CD4-positive, alpha-beta T cell treated with Interleukin-2 at 100 ng/mL for 4 hours (primary cell): Measurements from ENCODE around the gene SIGLEC11.
"Not testable (repeated sequence)": the region's sequence is repeated elsewhere in the genome, so short reads cannot be mapped to it uniquely, and the experiment has no call there.

Source experiments
- DNase-seq: peaks from one replicate; pipeline ENCODE4 v3.0.0-alpha.2; 2020; ENCODE audit warnings: low spot score

The SIGLEC11 gene, protein sequence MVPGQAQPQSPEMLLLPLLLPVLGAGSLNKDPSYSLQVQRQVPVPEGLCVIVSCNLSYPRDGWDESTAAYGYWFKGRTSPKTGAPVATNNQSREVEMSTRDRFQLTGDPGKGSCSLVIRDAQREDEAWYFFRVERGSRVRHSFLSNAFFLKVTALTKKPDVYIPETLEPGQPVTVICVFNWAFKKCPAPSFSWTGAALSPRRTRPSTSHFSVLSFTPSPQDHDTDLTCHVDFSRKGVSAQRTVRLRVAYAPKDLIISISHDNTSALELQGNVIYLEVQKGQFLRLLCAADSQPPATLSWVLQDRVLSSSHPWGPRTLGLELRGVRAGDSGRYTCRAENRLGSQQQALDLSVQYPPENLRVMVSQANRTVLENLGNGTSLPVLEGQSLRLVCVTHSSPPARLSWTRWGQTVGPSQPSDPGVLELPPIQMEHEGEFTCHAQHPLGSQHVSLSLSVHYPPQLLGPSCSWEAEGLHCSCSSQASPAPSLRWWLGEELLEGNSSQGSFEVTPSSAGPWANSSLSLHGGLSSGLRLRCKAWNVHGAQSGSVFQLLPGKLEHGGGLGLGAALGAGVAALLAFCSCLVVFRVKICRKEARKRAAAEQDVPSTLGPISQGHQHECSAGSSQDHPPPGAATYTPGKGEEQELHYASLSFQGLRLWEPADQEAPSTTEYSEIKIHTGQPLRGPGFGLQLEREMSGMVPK

DNA sequence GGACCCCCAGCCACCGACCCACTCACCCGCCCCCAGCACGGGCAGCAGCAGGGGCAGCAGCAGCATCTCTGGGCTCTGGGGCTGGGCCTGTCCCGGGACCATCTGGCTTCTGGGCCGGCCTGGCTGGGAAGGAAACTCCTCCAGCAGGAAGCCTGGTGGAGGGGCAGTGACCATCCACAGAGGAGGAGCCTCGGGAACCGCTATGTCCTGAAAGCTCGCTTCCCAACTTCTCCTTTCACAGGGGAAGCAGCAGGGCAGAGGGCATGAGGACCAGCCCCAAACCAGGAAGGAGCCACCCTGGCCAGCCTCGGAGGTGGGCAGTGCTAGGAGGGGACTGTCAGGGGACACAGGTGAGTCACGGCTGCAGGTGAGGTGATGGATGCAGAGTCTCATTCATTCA lies at the start of gene SIGLEC11:
TSS of gene SIGLEC11 (minus strand) at position 193 of the 400 bp plus-strand sequence. CDS start at position 102, 91 bp downstream.
- DNase-seq = not testable (repeated sequence)

- DNase-seq = no peak
Measured at GRCh38 chr19:50008532-50008931, 47.6 kb upstream of the SIGLEC11 start.

DNA sequence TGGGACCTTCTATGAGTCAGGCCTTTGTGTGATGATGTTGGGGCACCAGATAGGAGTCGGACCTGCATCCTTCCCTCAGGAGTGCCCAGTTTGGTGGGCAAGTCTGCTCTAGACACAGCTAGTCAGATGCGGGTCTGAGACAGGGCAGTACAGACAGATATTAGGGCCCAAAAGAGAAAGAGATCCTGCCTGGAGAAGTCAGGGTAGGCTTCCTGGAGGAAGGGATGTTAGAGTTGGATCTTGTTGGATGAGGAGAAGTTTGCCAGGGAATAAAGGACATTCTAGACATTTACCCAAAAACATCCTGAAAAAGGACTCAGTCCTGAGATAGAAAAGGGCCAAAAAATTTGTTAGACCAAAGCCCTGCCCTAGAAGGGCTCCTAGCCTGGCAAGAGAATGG lies 47.0 kb upstream of the SIGLEC11 start:
- DNase-seq = no peak

- no peak for DNase-seq
Measured at GRCh38 chr19:50007170-50007569, 46.2 kb upstream of the SIGLEC11 start.

DNA sequence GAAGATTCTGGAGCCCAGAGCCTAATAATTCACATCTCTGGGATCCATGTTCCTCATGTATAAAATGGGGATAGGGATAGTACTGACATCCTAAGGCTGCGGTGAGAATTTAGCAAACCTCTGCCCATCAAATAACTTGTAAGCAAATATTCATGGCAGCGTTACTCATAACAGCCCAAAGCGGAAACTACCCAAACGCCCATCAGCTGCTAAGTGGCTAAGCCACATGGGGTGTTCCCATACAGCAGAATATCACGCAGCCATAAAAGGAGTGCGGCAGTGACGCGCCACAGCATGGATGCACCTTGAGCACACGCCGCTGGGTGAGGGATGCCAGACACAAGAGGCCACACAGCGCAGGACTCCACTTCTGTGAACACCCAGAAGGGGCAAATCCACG lies 44.5 kb upstream of the SIGLEC11 start:
- no peak for DNase-seq

- DNase-seq = peak; percentile 46
Measured at GRCh38 chr19:50003810-50004419, 42.9 kb upstream of the SIGLEC11 start.

- no peak for DNase-seq
Measured at GRCh38 chr19:50003254-50003788, 42.3 kb upstream of the SIGLEC11 start.

- DNase-seq = no peak
Measured at GRCh38 chr19:50002386-50002960, 41.5 kb upstream of the SIGLEC11 start.

DNA sequence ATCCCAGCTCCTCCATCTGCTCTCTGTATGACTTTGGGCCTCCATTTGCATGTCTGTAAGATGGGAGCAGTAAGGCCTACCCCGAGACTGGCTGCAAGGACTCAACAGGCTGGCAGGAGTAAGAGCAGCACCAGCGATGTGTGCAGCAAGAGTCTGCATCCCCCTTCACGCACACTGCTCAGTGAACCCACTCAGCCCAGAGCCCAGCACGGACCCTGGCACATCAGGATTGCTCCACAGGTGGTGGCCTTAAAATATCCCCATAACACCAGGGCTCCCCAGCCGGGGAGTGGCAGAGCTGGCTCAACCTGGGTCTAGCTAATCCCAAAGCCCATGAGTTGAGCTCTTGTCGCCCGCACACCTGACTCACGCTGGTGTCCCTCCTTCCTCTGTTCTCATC lies 40.8 kb upstream of the SIGLEC11 start:
- no peak for DNase-seq

DNA sequence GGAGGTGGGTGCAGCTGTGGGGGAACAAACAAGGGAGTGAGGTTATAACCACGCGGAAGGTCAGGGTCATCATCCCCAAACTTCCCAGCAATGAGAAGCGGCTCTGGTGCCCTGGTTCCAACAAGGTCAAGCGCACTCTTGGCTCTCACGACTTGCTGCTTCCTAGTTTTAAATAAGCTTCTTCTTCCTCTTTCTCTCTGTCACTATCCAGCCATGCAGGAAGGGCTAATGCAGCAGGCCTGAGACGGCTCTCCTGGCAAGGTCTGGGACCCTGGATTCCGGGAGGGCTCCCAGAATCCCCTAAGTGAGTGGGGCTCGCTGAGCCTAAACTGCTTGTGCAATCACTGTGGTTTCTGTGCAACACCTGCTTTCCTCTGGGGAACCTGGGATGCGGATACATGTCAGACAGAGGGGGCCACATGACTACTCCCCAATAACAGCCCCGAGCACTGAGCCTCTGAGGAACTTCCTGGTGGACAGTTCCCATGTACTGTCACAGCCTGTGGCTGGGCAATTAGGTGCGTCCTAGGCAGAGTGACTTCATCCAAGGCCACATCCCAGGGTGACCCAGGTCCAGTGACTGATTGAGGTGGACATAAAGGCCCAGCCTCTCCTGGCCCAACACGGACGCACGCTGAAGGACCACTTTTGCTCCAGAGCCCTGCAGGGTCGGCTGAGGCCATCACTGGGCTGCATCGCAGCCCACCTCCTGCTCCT lies 40.0 kb upstream of the SIGLEC11 start:
- DNase-seq = no peak

- DNase-seq = no peak
Measured at GRCh38 chr19:50000038-50000840, 39.3 kb upstream of the SIGLEC11 start.

DNA sequence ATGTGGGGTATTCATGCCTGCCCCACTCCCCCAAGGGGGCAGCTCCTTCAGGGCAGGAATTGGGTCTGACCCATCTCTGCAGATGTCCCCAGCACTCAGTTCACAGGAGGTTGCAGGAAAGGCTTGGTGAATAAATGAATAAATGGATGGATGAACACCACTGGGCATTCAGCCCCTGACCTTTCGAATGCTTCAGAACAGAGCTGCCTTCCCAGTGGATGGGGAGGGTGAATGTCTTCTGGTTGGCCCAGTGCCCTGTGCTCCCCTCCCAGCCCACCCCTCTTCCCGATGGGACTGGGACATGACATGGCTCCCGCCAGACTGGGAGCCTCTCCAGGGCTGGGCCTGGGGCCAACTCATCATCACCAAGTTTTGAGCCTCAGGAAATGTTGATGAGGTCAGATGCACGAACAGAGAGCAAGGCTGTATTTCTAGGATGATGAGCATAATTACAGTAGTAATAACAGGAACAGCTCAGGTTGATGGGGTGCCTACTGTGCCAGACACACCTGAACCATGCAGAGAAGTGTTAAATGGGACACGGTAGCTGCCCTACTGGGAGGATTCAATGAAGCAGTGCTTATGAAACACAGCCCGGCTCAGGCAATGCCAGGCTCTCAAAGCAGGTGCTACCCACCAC lies 38.5 kb upstream of the SIGLEC11 start:
- DNase-seq = no peak

- DNase-seq = peak; percentile 15
Measured at GRCh38 chr19:49997709-49998108, 36.7 kb upstream of the SIGLEC11 start.

GRCh38 chr19:49988433-49988832 lies 27.5 kb upstream of the SIGLEC11 start:
- no peak for DNase-seq

DNA sequence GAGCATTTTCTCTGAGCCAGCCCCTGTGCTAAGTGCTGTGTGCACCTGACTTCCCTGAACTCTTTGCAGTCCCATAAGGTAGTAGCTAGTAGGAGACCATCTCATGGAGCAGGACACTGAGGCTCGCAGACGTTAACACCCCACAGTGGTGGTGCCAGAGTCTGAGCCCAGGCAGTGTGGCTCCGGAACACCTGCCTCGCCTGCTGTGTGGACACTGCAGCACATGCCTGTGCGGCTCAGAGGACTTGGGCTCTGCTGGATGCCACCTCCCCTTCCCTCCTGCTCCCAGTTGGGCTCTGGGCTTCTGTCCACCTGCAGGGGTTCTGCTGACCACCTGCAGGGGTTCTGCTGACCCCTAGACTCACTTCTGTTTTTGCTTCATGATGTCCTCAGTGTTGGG lies 27.0 kb upstream of the SIGLEC11 start:
- no peak for DNase-seq

GRCh38 chr19:49987159-49987698 lies 26.3 kb upstream of the SIGLEC11 start:
- peak; percentile 76 for DNase-seq

DNA sequence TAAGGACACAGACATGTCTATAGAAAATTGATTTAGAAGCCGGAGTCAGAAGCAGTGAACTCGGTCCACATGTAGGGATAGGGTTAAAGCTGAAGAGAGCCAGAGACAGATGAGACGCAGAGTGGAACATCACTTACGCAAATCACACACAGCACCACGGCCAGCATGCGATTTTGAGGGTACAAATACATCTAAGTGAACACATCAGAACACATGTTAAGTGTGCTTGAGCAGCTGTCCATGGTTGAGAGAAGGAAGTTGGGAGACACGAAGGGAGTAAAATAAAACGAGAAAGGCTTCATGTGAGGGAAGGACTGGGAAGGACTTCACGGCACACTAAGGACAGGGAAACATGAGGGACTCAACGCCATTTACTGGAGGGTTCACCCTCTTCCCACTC lies 25.4 kb upstream of the SIGLEC11 start:
- no peak for DNase-seq

- DNase-seq = no peak
Measured at GRCh38 chr19:49985871-49986270, 24.9 kb upstream of the SIGLEC11 start.

DNA sequence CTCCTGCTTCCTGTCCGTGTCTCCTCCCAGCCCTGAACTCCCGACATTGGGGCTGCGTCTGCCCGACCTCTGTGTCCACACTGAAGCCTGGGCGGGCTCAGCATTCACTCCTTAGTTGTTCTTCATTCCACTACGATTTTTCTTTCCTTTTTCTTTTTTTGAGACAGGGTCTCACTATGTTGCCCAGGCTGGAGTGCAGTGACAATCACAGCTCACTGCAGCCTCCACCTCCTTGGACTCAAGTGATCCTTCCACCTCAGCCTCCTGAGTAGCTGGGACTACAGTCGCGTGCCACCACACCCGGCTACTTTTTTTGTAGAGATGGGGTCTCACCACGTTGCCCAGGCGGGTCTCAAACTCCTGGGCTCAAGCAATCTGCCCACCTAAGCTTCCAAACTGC lies 23.5 kb upstream of the SIGLEC11 start:
- DNase-seq = no peak

DNA sequence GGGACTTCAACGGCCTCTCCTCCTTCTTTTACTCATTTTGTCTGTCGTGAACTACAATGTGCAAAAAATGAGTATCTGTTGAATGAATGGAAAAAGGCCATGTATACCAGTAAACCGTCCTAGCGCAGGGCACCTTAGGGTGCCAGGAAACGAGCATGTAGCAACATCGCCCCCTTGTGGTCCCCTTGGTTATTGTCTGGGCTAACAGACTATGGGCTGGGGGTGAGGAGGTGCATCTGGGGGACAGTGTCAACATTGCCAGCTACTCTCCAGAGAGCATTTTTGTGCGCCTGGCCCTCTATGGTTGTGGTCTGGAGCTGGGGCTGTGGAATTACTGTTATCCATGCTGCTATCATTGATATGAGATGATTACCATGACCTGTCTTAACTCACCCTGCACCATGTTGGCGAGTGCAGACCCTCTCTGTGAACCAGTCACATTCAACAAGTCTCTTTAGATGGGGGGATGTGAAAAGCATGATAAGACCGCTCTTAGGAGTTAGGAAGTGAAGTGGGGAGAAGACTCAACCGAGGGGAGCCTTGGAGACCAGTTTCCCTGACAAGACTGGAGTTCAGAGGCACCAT lies 22.8 kb upstream of the SIGLEC11 start:
- peak; percentile 81 for DNase-seq
